Lung microvascular endothelial cell (primary cell): ENCODE results near the gene WNT5B. TPM values are rescaled to one million over a fixed set of nuclear protein-coding genes. Genes with fewer than 3 reads are reported as not detected.
A peak's percentile ranks its signal among the peaks of the same experiment; 100 is the strongest.

ENCODE experiments used
- DNase-seq, 2 donors: peaks; one replicate each; pipeline versions ENCODE4 v3.0.0 to v3.0.0-alpha.2; 2010; ENCODE audit warnings: low read depth in 2 of 2
- total RNA-seq: library from RNA; depleted of rRNA; stranded (reverse); fragments of >200 nt; gene quantifications from 2 replicates; pipeline ENCODE4 v1.2.1, GENCODE V29; 2014

Gene WNT5B
- total RNA-seq, 1 donor from 2014 or later = 0.20 TPM

DNA sequence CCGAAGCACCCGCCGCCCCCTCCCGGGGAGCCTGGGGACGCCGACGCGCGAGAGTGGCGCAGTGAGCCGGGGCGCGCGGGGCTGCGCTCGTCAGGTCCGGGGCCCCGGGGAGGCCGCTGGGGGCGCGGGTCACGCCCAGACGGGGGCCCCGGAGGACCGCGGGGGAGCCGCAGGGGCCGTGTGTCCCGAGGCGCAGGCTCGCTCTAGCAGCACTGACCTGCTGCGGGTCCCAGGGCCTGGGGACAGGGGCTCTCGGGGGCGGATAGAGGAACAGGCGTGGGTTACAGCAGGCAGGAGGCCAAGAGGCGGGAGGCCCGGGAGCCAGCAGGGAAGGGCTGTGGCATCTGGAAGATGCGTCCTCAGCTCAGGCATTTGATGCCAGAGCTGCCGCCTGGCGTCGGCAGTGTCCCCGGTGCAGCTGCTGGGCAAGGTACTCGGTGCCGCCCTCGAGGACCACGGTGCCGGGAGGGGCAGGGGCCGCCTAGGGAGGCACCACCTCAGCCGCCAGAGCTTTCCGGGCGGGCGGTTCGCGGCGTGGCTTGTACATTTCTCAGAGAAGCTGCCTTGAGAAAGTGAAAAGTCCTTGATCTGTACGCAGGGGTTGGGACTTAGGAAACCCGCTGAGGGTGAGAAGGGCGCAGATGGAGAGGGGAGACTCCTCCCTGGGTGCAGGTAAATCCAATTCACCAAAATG, 1.2 kb downstream of the WNT5B start:
- DNase-seq = peak; percentile 9 to 25

DNA sequence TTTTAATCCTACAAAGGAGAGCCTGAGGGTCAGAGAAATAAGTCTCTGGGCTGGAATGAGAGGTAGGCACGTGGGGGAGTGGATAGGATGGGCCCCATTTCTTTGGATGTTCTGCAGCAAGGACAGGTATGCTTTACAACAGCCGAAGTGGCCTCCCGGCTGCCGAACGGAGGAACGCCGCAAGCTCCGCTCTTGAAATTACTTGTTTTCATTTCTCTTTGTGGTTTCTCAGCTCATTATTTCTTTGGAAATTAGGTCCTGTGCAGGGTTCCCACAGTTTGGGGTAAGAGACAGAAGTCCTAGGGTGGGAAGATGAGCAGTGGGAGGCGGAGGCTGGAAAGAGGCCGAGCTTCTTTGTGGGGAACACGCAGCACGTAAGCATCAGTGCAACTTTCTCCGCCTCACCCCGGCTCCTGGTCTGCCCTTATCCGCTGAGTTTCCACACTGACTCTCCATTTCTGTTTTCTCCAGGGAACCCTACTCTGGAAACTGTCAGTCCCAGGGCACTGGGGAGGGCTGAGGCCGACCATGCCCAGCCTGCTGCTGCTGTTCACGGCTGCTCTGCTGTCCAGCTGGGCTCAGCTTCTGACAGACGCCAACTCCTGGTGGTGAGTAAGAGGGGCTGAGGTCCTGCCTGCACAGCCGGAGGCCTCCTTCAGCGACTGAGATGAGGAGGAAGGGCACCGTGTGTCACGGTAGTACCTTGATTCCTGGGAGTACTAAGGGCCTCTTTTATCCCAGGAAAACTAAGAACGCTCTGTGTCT, 2.0 kb downstream of the WNT5B start:
- peak in 1 of 2 donors; percentile 17 for DNase-seq

DNA sequence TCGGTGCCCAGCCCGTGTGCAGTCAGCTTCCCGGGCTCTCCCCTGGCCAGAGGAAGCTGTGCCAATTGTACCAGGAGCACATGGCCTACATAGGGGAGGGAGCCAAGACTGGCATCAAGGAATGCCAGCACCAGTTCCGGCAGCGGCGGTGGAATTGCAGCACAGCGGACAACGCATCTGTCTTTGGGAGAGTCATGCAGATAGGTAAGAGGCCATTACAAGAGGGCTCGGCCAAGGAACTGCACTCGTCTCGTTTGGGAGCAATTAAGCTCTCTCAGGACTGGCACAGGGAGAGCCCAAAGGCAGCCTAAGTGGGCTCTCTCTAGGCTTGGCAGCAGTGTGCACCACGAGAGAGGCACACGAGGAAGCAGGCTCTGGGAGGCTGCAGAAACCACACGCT, 3.7 kb downstream of the WNT5B start:
- no peak for DNase-seq

DNA sequence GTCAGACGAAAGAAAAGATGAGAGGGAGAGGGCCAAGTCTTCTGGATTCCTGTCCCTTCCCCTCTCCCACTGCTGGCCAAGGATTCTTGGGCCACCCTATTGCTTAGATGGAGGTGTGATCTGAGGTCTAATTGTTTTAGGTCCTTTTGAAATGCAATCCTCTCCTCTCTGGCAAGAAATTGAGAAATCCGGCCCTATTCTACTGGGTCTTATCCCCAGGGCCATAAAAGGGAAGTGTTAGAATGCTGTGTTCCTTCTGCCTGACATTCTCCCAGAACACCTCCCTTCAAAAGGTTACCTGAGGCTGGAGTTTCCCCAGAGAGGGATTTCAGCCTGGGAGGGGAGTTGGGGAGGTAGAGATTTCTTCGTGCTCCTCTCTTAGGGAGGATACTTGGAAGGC, 4.4 kb downstream of the WNT5B start:
- no peak for DNase-seq

DNA sequence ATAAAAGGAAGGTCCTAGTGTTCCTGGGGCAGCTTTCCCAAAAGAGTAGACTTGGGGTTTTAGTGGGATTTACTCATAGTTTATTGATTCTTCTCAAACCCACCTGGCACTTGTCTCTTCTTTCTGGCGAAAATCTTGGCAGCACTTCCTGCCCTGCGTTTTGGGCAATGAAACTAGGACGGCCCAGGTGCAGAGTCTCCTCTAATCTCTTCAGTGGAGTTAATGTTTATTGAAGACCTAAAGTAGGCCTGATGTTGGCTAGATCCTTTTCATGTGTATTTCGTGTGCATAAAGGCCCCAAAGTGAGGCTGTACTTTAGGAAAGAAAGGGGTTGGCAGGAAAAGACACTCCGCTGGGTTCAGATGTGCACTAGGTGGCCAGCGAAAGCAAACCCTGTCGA, 5.1 kb downstream of the WNT5B start:
- DNase-seq = no peak

DNA sequence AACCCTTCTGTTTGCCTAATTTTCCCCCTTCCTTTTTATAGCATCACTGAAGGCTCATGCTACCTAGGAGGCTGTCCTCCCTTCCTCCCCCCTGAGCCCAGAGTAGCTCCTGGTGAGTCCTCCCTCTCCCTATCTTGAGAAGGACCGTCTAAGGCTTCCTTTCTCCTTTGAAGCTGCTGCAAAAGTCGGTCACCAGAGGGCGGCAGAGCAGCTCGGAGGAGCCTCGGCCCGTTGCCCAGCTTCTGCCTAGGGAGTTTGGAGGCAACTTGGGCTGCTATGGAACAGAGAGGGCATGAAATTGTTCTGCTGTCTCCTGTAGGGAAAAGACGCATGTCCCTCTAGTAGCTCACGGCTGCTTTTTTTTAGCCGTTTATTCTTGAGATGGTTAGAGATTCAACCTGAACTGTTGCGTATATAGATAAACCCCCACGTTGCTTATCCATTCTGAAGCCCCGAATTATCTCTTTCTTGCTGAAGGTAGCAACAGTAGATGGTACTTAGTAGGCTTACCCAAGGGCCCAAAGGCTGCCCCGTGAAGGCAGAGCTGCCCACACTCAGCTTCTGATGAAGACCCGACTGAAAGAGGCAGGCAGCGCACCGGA, 5.7 kb downstream of the WNT5B start:
- DNase-seq = peak; percentile 50 to 79

DNA sequence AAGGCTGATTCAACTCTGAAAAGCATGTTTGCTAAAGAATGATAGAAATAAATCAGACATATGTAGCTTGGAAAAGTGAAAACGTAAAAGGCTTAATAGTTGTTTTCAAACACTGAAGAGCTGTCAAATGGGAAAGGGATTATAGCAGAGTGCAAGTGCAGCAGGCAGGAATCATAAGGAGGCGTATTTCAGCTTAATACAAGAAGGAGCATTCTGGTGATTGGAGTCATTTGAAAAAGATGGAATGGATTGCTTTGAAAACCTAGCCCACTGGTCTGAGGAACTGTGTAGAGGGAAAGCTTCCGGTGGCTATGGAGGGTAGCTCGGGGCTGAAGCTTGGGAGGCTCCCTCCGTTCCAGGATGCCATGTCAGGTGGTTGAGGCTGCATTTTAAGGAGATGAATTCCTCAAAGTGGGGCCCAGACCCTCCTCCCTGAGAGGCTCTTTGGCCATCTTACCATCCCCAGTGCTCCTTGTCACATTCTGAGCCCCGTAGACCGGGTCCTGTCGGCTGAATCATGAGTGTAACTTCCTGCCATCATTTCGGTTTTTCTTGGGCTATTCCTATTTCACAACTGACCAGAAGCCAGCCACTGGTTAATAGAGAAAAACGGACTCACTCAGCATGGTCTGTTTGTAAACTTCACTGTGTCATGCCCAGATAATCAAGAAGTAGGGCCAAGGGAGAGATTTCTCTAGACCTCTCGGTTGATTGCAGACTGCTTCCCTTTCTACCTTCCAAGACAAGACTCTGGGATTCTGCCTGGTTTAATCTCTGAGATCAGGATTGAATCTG, 6.5 kb downstream of the WNT5B start:
- no peak for DNase-seq

DNA sequence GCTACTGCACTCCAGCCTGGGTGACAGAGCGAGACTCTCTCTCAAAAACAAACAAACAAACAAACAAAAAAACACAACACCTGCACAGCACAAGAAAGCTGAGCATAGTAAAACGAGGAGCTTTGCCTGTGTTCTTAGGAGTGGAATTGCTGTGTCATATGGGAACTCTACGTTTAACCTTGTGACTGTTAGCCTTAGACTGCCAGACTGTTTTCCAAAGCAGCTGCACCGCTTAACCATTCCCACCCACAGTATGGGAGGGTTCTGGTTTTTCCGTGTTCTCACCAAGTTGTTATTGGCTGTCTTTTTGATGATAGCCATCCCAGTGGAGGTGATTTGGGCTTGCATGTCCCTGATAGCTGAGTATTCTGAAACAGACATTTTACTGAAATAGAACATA, 9.2 kb downstream of the WNT5B start:
- peak in 1 of 2 donors; percentile 49 for DNase-seq

DNA sequence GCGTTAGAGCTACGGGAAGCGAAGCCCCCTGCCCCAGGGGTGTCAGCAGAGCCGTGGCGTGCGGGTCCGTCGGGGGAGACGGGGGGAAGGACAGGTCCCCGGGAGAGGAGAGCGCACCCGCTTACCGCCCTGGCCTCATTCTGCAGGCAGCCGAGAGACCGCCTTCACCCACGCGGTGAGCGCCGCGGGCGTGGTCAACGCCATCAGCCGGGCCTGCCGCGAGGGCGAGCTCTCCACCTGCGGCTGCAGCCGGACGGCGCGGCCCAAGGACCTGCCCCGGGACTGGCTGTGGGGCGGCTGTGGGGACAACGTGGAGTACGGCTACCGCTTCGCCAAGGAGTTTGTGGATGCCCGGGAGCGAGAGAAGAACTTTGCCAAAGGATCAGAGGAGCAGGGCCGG, 10.5 kb downstream of the WNT5B start:
- DNase-seq = no peak

DNA sequence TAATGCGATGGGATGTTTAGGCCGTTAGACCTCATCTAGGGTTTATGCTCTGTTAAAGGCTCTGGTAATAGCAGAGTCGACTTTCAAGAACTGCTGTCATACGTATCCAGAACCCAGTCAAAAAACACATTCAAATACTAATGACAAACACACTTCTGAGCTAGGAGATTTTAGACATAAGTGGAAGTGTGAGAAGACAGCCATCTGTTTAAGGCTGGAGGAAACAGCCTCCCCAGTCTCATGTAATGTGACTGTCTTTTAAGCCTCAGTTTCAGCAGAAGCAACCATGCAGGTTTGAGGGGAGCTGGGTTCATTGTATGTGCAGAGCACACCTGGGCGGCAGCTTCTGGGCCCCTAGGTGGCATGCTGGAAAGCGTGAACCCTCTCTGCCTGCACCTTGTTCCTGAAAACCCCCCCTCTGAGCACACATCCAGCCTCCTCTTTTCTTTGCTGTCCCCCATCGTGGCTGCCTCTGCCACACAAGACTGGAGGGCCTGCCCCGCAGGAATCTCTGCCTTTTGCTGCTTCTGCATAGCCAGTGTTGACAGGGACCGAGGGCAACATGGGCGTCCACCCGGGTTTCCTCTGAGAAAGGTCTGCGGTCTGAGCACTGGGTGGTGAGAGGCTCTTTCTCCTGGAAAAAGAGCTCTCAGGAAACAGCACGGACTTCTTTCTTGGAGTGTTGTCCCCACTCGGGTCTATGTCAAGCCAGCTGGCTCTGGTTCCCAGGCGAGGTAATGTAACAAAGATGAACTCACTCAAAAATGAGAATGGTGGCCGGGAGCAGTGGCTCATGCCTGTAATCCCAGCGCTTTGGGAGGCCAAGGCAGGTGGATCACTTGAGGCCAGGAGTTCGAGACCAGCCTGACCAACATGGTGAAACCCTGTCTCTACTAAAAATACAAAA, 11.6 kb downstream of the WNT5B start:
- DNase-seq = no peak

DNA sequence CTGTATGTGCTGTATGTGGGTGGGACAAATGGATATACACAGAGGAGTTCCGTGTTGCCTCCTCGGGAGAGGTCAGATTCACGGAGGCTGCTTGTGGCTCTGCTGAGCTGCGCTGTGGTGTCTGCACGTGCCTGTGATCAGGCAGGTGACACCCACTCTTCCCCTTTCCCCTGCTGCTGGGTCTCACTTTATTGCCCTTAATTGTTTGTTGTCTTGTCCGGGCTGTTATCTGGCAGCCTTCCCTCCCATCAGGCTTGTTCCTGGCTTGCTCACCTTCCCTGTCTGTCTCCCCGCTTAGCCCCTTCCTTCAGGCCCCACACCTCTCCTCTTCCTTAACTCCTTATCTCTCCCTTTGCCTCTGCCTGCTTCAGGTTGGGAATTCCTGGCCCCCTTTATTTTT, 13.5 kb downstream of the WNT5B start:
- no peak for DNase-seq

DNA sequence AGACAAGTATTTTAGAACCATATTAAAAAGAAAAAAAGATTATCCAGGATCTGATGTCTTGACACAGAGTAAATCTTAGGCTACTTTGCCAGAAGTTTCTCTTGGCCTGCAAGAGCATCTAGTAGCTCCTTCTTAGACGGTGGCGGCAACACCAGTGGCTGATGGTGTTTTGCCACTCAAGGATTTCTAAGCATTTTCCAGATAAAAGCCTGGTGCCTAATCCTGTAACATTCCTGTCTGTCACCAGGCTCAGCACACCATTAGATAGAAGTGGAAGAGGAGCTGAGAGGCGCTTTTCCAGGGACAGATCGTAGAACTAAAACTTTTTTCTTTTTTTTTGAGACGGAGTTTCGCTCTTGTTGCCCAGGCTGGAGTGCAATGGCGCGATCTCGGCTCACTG, 14.0 kb downstream of the WNT5B start:
- no peak for DNase-seq

DNA sequence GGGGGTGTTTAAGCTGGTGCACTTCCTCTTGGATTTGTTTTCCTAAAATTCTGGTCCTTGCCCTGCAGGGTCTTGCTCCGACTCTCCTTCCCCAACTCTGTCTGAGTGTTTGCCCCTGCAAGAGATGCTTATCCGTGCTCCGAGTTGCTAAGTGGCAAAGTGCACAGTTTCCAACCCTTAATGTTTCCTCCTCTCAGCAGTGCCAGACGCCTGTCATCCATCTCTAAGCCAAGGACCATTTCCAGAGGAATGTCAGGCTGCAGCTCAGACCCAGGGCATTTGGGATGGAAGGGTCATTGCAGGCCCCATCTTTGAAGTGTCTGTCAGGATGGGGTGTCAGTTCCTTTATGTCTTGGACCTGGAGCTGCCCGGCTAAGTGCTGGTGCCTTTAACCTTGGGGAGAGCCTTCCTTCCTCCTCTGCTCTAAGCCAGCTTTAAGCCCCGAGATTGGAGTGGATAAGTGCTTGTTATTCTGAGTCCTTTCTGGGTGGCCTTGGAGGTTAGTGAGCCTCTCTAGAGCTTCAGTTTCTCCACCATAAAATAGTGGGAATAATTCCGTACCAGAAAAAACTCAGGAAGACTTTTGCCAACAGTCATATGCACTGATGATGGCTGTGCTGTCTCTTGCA, 15.0 kb downstream of the WNT5B start:
- DNase-seq = no peak

DNA sequence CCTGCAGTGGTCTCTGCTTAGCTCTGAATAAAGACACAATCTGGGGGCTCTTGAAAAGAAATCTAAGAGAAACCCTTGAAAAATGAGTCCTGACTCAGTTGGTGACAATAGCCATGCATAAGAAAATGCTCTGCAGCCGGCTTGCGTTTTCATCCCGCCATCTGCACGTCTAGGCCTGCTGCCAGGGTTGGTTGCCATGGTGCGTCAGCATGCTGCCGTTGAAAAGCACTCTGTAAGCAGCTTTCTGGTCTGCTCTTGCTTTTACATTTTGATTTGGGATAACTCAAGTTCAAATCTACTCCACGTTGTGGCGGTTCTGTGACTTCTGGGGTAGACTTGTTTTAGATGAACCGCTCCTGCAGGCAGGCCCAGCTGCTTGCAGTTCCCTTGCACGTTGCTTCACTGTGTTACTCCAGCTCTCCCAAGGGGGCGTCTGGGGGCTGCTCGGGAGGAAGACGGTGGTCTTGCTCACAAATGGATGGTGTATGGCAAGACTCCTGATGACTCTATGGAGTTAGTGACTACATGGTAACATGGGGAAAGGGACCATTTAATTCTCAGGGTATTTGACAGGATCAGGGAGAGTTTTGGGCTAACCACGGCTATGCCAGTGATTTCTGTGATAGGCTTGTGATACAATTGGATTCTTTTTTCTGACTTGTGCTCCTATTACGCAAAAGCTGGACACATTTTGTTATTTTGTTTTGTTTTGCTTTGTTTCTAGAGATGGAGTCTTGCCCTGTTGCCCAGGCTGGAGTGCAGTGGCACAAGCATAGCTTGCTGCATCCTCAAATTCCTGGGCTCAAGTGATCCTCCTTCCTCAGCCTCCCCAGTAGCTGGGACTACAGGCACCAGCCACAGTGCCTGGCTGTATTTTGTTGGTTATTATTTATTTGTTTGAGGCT, 15.8 kb downstream of the WNT5B start:
- peak; percentile 83 to 87 for DNase-seq

DNA sequence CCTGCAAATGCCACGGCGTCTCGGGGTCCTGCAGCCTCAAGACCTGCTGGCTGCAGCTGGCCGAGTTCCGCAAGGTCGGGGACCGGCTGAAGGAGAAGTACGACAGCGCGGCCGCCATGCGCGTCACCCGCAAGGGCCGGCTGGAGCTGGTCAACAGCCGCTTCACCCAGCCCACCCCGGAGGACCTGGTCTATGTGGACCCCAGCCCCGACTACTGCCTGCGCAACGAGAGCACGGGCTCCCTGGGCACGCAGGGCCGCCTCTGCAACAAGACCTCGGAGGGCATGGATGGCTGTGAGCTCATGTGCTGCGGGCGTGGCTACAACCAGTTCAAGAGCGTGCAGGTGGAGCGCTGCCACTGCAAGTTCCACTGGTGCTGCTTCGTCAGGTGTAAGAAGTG, 16.8 kb downstream of the WNT5B start:
- DNase-seq = no peak

DNA sequence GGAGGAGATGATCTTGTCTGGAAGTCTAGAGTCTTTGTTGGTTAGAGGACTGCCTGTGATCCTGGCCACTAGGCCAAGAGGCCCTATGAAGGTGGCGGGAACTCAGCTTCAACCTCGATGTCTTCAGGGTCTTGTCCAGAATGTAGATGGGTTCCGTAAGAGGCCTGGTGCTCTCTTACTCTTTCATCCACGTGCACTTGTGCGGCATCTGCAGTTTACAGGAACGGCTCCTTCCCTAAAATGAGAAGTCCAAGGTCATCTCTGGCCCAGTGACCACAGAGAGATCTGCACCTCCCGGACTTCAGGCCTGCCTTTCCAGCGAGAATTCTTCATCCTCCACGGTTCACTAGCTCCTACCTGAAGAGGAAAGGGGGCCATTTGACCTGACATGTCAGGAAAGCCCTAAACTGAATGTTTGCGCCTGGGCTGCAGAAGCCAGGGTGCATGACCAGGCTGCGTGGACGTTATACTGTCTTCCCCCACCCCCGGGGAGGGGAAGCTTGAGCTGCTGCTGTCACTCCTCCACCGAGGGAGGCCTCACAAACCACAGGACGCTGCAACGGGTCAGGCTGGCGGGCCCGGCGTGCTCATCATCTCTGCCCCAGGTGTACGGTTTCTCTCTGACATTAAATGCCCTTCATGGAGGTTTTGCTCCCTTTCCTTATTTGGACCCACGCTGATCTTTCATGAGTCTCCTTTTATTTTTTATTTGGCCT, 17.7 kb downstream of the WNT5B start:
- DNase-seq = no peak

DNA sequence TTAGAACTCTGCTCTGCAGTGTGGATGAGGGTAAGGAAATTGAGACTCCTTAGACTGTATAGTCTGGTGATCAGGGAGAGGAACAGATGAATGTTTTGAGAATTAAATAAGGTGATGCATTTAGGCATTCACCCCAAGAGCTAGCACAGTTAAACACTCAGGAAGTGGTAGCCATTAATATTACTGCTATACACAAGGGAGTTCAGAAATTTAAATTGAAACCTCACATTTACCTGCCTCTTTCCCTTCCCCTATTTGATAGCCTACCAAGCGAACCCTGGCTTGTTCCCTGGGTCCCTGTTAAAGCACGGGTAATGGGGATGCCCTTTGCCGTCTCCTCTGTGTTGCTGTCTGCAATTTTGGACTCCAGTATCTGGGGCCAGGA, 18.2 kb downstream of the WNT5B start:
- DNase-seq = no peak

DNA sequence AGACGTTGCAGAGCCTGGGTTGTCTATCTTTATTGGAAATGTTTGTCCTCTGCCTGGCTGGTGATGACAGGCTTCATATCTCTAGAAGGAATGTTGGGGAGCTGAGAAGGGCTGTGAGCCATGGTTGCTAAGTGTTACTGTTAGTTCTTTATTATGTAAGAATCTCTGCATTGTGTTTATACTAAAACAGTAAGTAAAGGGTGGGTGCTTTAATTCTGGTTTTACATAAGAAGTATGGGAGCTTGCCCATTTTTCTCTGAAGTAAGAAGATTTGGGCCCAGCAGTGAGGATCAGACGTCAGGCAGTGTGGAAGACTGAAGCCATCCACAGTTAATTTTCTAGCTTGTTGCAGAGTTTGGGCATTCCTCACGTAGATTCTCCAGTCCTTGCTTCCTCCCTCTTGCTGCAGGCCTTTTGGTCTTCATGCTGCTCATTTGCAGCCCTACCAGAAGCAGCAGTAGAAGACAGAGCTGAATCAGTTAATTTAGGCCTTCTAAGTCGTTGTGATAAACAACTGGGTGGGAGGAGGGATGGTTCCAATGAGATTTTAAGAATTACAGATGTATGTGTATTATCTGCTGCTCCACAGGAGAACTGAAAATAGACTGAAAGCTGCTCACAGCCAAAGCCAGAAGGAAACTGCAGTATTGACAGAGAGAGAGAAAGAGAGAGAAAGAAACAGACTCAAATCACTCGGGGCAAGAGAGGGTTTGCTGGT, 21.4 kb downstream of the WNT5B start:
- no peak for DNase-seq
